Measurements from ENCODE around the gene SYT14.

GRCh38 chr1:209962388-209962787 is 24.4 kb downstream of the SYT14 start:
- TF ChIP-seq, protein P1, sequence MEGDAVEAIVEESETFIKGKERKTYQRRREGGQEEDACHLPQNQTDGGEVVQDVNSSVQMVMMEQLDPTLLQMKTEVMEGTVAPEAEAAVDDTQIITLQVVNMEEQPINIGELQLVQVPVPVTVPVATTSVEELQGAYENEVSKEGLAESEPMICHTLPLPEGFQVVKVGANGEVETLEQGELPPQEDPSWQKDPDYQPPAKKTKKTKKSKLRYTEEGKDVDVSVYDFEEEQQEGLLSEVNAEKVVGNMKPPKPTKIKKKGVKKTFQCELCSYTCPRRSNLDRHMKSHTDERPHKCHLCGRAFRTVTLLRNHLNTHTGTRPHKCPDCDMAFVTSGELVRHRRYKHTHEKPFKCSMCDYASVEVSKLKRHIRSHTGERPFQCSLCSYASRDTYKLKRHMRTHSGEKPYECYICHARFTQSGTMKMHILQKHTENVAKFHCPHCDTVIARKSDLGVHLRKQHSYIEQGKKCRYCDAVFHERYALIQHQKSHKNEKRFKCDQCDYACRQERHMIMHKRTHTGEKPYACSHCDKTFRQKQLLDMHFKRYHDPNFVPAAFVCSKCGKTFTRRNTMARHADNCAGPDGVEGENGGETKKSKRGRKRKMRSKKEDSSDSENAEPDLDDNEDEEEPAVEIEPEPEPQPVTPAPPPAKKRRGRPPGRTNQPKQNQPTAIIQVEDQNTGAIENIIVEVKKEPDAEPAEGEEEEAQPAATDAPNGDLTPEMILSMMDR (conservative IDR thresholded peaks at IDR 0.05) = no peak
- TF ChIP-seq EZH2 (IDR thresholded peaks at IDR 0.05; ENCODE audit: low read depth) = no peak
